GM21723 (cell line): ENCODE data around the gene SARS1.

Experiments
- ATAC-seq: cut with Tn5 transposase; IDR thresholded peaks from one replicate; pipeline ENCODE4 v1.9.1; 2021; ENCODE audit warnings: mild to moderate bottlenecking, moderate library complexity; ENCODE audit not compliant: unreplicated experiment

SARS1 gene

DNA sequence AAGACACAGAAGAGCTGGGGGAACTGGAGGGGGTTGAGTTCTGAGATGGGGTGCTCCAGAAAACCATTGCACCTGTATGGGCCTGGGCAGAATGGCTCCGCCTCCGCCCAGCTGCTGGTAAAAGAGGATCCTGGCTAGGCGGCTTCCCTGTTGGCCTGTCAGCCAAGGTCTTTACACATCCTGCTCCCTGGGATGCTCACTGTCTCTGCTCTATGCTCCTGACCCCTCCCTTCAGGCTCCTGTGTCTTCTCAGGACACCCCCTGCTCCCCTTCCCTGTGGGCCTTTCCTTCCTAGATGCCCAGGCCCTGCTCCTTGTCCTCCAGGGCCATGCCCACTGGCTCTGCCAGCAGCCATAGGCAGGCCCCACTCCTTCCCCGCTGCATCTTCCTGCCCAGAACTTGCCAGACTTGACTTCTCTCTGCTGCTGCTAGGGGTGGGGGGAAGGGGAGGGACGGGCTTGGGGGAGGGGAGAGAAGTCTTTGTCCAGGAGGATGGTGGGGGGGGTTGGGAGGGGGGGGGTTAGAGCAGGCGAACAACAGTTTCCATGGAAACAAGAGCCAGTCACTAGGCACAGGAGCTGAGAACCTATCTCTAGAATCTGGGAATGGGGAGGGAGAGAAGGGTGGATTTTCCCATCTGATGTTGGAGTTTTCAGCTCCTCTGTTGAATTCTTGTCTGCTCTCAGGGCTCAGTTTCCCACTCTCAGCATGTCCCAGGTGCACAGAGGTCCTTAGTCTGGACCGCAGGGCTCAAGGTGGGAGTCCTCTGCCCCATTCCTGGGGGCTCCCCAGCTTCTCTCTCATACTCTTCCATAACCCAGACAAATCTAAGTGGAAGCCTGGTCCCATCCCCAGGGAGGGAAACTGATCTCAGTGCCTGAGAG is 46.2 kb downstream of the SARS1 start:
- no peak for ATAC-seq

- ATAC-seq = no peak
These were observed 47.3 kb downstream of the SARS1 start for GRCh38 chr1:109261006-109261405.

DNA sequence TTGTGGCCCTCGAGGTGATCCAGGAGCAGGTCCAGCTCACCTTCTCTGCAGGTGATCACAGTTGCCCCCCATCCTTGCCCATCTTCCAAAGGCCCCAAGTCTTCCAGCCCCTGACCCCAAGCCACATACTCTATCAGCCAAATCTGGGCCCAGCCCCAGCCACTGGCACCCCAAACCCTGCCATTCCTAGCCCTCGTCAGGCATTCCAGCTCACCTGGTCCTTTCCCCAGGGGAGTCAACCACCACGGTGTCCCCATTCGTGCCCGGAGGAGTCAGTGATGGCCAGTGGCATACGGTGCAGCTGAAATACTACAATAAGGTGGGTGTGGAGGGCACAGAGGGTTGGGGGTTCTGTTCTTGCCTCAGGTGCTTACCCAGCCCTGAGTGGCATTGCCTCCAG is 47.9 kb downstream of the SARS1 start:
- no peak for ATAC-seq

GRCh38 chr1:109262231-109263055 is 48.7 kb downstream of the SARS1 start:
- no peak for ATAC-seq

GRCh38 chr1:109263234-109263596 is 49.5 kb downstream of the SARS1 start:
- no peak for ATAC-seq

GRCh38 chr1:109263597-109264378 is 50.1 kb downstream of the SARS1 start:
- ATAC-seq = peak; percentile 65

- ATAC-seq = no peak
These were observed 50.6 kb downstream of the SARS1 start for GRCh38 chr1:109264379-109264755.

- no peak for ATAC-seq
These were observed 51.3 kb downstream of the SARS1 start for GRCh38 chr1:109265016-109265415.

GRCh38 chr1:109265741-109266330 is 52.1 kb downstream of the SARS1 start:
- no peak for ATAC-seq

DNA sequence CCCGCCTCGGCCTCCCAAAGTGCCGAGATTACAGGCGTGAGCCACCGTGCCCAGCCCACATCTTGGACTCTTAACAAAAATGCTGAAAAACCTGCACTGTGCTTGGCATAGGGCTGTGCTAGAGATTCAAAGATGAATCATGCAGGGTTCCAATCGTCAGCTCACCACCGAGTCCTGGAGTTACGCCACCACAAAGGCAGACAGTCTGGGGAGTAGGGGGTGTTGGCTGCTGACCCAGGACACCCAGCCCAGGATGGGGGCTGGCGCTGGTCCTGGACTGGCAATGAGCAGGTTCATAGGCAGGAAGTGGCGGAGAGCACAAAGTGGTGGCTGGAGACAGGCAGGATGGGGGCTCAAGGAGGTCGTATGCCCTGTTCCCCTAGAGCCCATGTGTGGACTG is 53.2 kb downstream of the SARS1 start:
- ATAC-seq = no peak

- no peak for ATAC-seq
These were observed 54.1 kb downstream of the SARS1 start for GRCh38 chr1:109267743-109268300.

- ATAC-seq = no peak
These were observed 54.9 kb downstream of the SARS1 start for GRCh38 chr1:109268431-109269211.

DNA sequence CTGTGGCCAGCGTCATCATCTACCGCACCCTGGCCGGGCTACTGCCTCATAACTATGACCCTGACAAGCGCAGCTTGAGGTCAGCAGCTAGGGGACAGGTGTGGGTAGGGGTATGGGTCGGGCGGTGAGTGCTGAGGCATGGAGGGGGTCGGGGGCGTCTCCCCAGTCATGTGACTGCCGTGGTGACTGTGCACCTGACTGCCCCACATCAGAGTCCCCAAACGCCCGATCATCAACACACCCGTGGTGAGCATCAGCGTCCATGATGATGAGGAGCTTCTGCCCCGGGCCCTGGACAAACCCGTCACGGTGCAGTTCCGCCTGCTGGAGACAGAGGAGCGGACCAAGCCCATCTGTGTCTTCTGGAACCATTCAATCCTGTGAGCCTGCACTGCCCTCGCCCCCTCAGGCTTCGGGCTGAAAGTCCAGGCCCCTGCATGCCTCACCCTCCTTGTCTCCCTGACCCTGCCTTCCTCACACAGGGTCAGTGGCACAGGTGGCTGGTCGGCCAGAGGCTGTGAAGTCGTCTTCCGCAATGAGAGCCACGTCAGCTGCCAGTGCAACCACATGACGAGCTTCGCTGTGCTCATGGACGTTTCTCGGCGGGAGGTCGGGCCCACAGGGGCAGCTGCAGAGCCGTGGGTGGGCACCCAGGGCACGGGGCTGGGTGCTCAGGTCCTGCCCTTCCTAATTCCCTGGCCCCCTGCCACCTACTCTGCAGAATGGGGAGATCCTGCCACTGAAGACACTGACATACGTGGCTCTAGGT is 55.7 kb downstream of the SARS1 start:
- no peak for ATAC-seq

GRCh38 chr1:109269981-109270622 is 56.4 kb downstream of the SARS1 start:
- ATAC-seq = no peak

- no peak for ATAC-seq
These were observed 57.1 kb downstream of the SARS1 start for GRCh38 chr1:109270623-109271317.

GRCh38 chr1:109271458-109271857 is 57.7 kb downstream of the SARS1 start:
- ATAC-seq = no peak

GRCh38 chr1:109272021-109272799 is 58.5 kb downstream of the SARS1 start:
- ATAC-seq = no peak
